ENCODE results near the gene BMP8A. TPM values are rescaled to one million over a fixed set of nuclear protein-coding genes. Genes with fewer than 3 reads are reported as not detected.
A peak's percentile ranks its signal among the peaks of the same experiment; 100 is the strongest.
"Not testable (repeated sequence)": the region's sequence is repeated elsewhere in the genome, so short reads cannot be mapped to it uniquely, and the experiment has no call there.

BMP8A gene
- total RNA-seq, 1 experiment from 2014 or later, result not detected

DNA sequence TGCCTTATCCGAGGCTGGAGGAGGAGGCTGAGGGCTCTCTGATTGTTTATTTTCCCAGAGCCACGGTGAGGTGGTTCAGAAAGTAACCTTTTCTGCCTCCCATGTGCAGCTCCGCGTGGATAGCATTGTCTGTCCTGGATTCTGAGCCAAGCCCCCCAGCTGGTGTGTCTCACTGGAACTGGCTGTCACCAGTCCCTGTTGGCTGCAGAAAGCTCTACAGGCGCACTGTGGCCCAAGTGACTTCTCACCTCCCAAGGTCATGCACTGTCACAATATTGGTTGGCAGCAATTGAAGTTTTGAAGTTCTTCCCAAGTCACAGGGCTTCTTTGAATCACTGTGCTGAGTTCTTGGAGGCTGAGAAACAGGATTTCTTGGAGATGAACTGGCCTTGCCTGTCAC, 8.2 kb downstream of the BMP8A start:
- in situ Hi-C loops (cut with HindIII; ENCODE audit: low sequenced_read_pairs), result no loop called here
- no peak for DNase-seq (ENCODE audit: low spot score)

DNA sequence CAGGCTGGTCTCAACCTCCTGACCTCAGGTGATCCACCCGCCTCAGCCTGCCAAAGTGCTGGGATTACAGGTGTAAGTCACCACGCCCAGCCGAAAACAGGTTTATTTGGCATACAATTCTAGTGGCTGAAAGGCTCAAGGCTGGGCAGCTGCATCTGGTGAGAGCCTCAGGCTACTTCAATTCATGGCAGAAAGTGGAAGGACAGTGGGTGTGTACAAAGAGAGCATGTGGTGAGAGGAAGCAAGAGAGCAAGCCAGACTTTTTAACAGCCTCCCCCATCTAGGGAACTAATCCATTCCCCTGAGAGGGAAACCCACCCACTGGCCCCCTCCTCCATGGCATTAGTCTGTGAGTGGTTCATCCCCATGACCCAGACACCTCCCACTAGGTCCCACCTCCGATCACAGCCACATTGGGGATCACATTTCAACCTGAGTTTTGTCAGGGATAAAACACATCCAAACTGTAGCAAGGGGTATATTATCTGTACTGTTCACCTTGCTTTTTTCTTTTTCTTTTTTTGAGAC, 9.5 kb downstream of the BMP8A start:
- in situ Hi-C loops (cut with HindIII; ENCODE audit: low sequenced_read_pairs), result no loop called here
- DNase-seq (ENCODE audit: low spot score), result no peak

DNA sequence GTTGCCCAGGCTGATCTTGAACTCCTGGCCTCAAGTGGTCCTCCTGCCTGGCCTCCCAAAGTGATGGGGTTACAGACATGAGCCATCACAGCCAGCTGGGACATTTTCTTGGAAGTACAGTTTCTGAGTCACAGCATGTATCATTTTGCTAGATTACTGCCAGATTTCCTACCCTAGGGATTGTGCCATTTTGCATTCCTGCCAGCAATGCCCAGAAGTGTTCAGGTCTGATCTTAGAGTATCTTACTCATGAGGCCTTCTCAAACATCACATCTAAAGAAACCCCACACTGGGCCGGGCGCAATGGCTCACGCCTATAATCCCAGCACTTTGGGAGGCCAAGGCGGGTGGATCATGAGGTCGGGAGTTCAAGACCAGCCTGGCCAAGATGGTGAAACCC, 10.2 kb downstream of the BMP8A start:
- in situ Hi-C loops (cut with HindIII; ENCODE audit: low sequenced_read_pairs), result no loop called here

DNA sequence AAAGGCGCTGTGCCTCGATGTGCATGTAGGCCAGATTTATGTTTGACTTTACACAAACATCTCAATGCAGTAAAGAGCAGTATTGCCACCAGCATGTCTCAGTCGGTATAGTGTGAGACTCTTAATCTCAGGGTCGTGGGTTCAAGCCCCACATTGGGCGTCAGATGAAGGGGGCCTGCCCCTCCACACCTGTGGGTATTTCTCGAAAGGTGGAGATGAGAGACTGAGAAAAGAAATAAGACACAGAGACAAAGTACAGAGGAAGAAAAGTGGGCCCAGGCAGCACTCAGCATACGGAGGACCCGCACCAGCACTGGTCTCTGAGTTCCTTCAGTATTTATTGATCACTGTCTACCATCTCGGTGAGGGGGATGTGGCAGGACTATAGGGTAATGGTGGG, 13.0 kb downstream of the BMP8A start:
- not testable (repeated sequence) for DNase-seq (ENCODE audit: low spot score)

More for the DNA sequence above, 10.2 kb downstream of the BMP8A start:
- DNase-seq (ENCODE audit: low spot score), result no peak

DNA sequence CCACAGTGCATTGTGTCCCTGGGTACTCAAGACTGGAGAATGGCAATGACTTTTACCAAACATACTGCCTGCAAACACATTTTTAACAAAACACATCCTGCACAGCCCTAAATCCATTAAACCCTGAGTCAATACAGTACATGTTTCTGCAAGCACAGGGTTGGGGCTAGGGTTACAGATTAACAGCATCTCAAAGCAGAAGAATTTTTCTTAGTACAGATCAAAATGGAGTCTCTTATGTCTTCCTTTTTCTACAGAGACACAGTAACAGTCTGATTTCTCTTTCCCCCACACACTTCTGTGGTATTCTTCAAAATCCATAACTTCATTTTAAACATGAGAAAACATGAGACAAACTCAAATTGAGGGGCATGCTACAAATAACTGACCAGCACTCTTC, 13.9 kb downstream of the BMP8A start:
- in situ Hi-C loops (cut with HindIII; ENCODE audit: low sequenced_read_pairs), result no loop called here
- no peak for DNase-seq (ENCODE audit: low spot score)

More for the DNA sequence above, 13.0 kb downstream of the BMP8A start:
- in situ Hi-C loops (cut with HindIII; ENCODE audit: low sequenced_read_pairs), result not testable (repeated sequence)

DNA sequence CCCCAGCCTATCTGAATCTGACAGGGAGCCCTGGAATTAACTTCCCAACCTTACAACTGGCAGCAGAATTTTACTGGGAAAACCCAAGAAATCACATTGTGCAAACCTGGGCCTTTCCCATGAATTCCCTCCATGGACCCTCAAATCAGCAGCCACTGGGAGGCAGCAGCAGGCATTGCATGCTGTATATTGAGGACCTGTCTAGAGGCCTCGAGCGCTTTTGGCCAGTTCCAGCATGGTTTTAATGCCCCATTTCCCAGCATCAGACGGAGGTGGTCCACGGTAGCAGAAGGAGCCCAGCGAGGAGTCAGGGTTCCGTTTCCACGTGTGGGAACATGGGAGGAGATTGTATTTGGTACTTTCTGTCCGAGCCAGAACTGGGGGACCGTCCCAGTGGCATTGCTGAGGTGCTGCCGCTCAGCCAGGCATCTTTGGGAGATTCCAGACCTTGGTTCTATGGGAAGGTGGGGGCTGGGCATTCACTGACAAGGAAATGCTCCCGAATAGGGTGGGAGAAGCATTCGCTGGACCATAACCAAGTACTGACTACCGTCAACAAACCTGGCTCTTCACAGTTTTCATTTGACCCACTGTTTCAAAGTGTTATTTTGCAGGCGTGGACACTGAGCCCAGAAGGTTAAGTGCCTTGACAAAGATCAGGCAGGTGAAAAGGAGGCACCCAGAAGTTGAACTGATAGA, 15.9 kb downstream of the BMP8A start:
- peak; percentile 36 for DNase-seq (ENCODE audit: low spot score)
- in situ Hi-C loops (cut with HindIII; ENCODE audit: low sequenced_read_pairs), result no loop called here

DNA sequence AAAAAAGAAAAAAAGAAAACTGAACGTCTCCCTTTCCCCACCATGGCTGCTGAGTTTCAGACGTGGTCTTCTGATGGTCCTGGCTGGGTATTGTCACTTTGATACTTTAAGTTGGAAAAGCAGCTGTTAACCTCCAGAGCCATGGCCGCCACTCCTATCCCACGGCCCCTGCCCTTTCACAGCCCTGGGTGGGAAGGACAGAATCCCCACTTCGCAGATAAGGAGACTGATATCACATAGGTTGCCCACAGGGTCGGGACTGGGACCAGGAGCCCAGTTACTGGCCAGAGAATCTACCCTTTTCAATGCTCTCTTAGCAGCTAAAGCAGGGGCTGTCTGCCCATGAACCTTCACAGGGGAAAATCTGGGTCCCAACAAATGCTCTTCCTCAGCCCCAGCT, 16.8 kb downstream of the BMP8A start:
- in situ Hi-C loops (cut with HindIII; ENCODE audit: low sequenced_read_pairs), result no loop called here

DNA sequence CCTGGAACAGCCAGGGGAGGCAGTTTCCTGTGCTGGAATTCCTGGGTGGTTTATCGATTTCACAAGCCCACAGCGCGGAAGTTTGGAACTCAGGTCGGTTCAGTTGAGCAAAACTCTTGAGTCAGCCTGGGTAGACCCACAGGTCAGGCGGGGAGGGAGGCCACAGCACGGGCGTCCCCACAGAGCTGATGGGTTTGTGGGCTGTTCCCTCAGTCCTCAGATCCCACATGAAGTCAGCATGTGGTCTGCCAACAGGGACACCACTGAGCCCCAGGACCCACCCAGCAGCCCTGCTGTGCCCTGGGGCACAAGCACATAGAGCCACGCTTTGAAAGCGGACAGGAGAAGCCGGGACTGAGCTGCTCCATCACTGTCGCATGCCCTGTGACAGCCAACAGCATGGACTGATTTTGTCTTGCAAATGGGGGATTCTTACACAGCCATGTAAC, 17.4 kb downstream of the BMP8A start:
- in situ Hi-C loops (cut with HindIII; ENCODE audit: low sequenced_read_pairs), result no loop called here
- DNase-seq (ENCODE audit: low spot score), result no peak

More for the DNA sequence above, 16.8 kb downstream of the BMP8A start:
- no peak for DNase-seq (ENCODE audit: low spot score)

DNA sequence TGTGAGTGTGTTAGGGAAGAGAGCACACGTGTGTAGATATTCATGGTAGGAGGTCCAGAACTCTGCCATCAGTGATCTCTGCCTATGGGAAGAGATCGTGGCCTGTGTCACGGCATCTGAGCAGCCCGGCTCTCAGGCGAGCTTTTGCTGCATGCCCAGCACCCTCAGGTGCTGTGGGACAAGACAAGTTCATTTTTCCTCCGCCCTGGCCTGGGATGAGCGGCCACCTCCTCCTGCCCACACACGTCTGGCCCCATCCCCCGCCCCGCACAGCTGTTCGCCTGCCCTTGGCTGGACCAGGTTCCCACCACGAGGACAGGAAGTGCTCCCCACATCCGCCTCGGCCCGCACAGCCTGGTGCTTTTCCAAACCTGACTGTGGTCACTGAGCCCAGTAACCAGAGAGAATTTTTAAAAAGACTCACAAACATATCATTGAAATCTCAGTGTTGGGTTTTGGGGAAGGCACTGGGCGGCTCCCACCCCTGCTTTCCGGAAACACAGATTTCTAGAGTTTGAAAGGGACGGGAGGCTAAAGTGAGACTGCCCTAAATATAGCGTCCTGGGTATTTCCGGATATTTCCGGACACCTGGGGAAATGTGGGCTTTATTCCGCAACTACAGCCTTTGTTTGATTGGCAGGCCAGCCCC, 18.0 kb downstream of the BMP8A start:
- no peak for DNase-seq (ENCODE audit: low spot score)
- in situ Hi-C loops (cut with HindIII; ENCODE audit: low sequenced_read_pairs), result no loop called here

DNA sequence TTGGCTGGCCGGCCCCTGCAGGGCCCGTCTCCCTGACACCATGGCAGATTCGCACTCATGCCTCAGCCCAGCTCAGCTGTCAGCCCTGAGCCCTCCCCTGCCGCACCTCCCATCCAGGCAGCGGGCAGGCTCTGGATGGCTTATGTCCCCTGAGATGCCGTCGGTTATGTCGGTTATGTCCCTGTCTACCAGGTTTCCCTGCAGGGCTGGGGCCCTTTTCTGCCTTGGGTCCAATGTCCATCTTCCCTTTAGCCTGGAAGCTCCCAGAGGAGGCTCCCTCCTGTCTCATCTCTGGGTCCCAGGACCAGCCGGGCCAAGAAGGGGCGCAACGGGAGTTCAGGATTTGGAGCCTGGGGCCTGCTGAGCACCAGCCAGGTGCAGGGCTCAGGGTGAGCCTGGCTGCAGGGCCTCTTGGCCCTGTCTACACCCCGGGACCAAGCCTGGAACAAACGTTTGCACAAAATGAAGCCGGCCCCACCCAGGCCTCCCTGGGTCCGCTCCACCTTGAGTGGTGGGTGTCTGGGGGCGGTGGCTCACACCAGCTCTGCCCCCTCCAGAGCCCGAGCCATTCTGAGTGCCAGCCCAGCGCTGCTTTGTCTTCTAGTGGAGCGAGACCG, 19.2 kb downstream of the BMP8A start:
- in situ Hi-C loops (cut with HindIII; ENCODE audit: low sequenced_read_pairs); DNase-seq (ENCODE audit: low spot score): not testable (repeated sequence)

DNA sequence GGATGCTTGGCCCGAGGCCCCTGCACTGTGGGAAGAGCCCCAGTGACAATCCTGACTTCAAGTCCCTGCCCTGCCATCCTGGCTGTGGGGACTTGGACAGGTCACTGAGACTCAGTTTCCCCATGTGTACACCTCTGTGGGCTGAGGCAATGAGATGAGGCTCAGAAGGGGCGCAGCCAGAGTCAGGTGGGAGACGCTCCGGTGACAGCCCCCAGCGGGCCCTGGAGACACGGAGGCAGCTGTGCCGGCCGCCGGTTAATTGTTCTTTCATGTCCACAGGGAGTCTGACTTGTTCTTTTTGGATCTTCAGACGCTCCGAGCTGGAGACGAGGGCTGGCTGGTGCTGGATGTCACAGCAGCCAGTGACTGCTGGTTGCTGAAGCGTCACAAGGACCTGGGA, 20.0 kb downstream of the BMP8A start:
- in situ Hi-C loops (cut with HindIII; ENCODE audit: low sequenced_read_pairs); DNase-seq (ENCODE audit: low spot score): not testable (repeated sequence)

DNA sequence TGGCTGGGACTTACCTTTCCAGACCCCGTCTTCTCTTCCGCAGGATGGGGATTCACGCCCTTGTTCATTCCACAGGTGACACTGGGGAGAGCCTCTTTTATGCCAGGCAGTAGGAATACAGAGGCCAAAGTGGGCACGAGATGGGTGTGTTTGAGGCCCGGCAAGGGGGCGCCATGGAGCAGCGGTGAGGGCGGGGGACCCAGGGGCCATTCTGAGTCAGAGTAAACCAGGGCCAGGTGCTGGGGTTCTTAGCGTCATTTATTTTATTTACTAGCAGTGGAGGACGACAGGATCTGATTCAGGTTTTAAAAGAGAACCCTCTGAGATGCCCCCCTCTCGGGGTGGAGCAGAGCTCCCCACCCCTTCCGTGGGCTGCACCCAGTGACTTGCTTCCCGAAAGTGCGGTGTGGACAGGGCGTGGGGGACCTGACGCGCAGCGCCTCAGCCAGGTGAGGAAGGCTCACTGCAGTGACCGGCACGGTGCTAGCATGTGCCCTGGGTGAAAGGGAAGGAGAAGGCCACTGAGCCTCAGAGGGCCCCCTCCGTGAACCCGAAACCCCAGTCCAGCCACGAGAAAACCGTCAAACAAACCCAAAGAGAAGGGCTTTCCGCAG, 20.9 kb downstream of the BMP8A start:
- DNase-seq (ENCODE audit: low spot score); in situ Hi-C loops (cut with HindIII; ENCODE audit: low sequenced_read_pairs): not testable (repeated sequence)

DNA sequence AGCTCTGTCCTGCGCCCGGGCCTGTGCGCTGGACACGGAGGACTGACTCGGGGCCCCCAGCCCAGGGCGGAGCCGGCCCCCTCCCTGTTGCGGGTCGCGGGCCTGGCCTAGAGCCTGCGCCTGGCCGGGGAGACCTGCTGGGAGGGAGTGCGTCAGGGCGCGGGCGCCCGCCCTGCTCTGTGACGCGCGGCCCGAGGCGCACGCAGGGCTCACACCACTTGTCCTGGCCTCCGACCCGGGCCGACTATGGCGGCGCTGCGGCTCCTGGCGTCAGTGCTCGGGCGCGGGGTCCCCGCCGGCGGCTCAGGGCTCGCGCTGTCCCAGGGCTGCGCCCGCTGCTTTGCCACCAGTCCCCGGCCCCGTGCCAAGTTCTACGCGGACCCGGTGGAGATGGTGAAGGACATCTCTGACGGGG, 23.3 kb downstream of the BMP8A start:
- in situ Hi-C loops (cut with HindIII; ENCODE audit: low sequenced_read_pairs); DNase-seq (ENCODE audit: low spot score): not testable (repeated sequence)

DNA sequence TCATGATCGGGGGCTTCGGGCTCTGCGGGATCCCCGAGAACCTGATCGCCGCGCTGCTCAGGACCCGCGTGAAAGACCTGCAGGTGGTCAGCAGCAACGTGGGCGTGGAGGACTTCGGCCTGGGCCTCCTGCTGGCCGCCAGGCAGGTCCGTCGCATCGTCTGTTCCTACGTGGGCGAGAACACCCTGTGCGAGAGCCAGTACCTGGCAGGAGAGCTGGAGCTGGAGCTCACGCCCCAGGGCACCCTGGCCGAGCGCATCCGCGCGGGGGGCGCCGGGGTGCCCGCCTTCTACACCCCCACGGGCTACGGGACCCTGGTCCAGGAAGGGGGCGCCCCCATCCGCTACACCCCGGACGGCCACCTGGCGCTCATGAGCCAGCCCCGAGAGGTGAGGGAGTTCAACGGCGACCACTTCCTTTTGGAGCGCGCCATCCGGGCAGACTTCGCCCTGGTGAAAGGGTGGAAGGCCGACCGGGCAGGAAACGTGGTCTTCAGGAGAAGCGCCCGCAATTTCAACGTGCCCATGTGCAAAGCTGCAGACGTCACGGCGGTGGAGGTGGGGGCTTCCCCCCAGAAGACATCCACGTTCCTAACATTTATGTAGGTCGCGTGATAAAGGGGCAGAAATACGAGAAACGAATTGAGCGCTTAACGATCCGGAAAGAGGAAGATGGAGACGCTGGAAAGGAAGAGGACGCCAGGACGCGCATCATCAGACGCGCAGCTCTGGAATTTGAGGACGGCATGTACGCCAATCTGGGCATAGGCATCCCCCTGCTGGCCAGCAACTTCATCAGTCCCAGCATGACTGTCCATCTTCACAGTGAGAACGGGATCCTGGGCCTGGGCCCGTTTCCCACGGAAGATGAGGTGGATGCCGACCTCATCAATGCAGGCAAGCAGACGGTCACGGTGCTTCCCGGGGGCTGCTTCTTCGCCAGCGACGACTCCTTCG, 24.0 kb downstream of the BMP8A start:
- in situ Hi-C loops (cut with HindIII; ENCODE audit: low sequenced_read_pairs); DNase-seq (ENCODE audit: low spot score): not testable (repeated sequence)

DNA sequence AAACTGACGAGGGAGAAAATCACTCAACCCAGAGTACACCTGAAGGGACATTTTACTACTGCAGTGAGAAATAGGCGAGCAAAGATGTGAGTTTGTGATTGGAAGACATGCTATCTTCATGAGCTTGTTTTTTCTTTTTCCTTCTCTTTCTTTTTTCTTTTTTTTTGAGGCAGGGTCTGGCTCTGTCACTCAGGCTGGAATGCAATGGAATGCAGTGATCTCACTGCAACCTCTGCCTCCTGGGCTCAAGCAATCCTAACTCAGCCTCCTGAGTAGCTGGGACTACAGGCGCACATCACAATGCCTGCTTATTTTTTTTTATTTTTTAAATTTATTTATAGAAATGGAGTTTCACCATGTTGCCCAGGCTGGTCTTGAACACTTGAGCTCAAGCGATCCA, 25.4 kb downstream of the BMP8A start:
- in situ Hi-C loops (cut with HindIII; ENCODE audit: low sequenced_read_pairs); DNase-seq (ENCODE audit: low spot score): not testable (repeated sequence)

DNA sequence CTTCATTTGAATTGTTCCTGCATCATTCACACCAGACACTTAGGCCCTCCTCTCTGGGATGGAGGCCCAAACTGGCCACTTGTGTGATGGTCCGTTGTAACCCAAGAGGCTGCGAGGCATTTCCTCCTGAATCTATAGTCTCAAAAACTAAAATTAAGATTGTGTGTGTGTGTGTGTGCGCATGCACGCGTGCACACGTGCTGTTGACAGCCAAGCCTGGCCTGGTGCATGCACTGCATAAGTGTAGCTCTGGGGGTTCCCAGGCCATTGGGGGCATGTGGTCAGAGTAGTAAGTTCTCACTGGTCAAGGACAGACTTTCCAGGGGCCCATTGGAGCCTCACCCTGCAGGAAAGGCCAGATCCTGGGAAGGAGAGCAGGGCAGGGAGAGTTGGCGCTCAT, 26.5 kb downstream of the BMP8A start:
- DNase-seq (ENCODE audit: low spot score); in situ Hi-C loops (cut with HindIII; ENCODE audit: low sequenced_read_pairs): not testable (repeated sequence)

DNA sequence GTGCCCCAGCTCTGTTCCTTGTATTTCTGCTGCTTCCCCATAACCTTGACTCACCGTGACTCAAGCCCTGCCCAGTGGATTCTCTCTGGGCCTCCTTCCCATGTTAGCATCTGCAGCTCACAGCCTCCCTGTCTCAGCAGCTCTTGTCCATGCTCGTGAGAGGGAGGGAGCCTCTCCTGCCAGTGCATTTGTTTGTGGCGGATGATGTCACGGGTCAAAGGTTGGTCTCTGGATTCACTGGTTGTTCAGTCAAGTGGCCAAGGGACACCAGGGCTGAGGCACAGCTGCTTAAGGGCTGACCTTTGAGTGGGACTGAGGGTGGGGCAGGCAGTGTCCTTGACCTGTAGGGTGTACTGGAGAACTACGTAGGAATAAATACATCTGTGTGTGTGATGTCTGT, 27.9 kb downstream of the BMP8A start:
- in situ Hi-C loops (cut with HindIII; ENCODE audit: low sequenced_read_pairs); DNase-seq (ENCODE audit: low spot score): not testable (repeated sequence)

DNA sequence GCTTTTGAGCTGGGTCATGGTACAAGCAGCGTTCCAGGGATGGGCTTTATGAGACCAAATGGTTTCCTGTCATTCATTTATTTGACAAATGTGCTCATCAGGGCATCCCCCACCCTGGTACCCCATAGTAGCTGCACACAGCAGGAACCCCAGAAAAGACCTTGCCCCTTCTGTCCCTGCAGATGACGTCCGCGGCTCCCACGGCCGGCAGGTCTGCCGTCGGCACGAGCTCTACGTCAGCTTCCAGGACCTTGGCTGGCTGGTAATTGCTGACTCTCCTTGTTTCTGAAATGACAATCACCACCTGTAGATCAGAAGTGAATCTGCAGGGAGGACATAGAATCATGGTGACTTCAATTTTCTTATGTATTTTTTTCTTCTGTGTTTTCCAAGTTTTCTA, 30.8 kb downstream of the BMP8A start:
- DNase-seq (ENCODE audit: low spot score); in situ Hi-C loops (cut with HindIII; ENCODE audit: low sequenced_read_pairs): not testable (repeated sequence)
